Choroid plexus epithelial cell (primary cell): ENCODE data around the gene TMEM132D.

ENCODE experiments used
- DNase-seq: peaks from one replicate; pipeline ENCODE4 v3.0.0-alpha.2; 2010; ENCODE audit warnings: low read depth
- H3K4me3 ChIP-seq: 2 replicates; pipeline ENCODE4 v1.5.1; 2011; ENCODE audit warnings: low read depth, mild to moderate bottlenecking, control low read depth, low read length, moderate library complexity
- CTCF ChIP-seq: conservative IDR thresholded peaks from 2 replicates; pipeline ENCODE4 v1.5.1; 2011; ENCODE audit warnings: low read depth, mild to moderate bottlenecking, control low read depth, inconsistent platforms, low read length, moderate library complexity

Gene TMEM132D

GRCh38 chr12:129096968-129097367 lies 806.9 kb downstream of the TMEM132D start:
- no peak for DNase-seq
- H3K4me3 ChIP-seq, result no peak overlapping the region
- no peak for TF ChIP-seq CTCF

- no peak overlapping the region for H3K4me3 ChIP-seq
- TF ChIP-seq CTCF, result no peak
- DNase-seq, result no peak
These were observed 807.6 kb downstream of the TMEM132D start for GRCh38 chr12:129096184-129096583.

- TF ChIP-seq CTCF, result no peak
- no peak for DNase-seq
- H3K4me3 ChIP-seq, result no peak overlapping the region
These were observed 814.2 kb downstream of the TMEM132D start for GRCh38 chr12:129089576-129089975.

- TF ChIP-seq CTCF, result no peak
- H3K4me3 ChIP-seq, result no peak overlapping the region
- no peak for DNase-seq
These were observed 818.7 kb downstream of the TMEM132D start for GRCh38 chr12:129084875-129085826.

DNA sequence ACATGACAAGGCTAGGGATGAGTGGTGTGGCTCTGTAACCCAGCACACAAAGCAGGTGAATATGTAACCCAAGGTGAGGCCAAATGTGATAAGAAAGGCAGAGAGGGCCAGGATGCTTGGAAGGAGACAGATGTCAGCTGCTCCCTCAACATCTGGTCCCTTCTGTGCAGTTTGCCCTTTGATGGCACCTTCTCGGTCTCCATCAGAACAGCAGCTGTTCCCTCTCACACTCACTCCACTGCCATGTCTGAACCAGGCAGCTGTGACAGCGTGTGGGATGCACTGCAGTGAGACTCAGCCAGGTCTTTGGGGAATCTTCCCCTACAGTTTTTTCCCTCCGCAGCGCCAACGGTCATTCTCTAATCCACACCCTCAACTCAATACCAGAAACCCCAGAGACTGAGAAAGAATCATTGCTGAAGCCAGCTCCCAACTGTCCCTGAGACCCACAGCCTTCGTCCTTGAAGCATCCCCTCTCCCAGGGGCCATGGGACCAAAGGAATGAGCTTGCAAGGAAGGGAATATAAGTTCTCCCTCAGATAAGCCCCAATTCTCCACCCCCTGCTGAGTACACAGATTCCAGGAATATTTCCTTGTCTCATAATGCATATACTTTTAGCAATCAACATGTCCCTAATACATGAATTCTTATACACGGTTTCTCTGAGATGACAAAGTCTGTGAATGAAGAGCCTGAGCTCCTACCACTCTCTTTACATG lies 820.5 kb downstream of the TMEM132D start:
- peak; percentile 1 for DNase-seq
- no peak for TF ChIP-seq CTCF
- H3K4me3 ChIP-seq, result no peak overlapping the region

DNA sequence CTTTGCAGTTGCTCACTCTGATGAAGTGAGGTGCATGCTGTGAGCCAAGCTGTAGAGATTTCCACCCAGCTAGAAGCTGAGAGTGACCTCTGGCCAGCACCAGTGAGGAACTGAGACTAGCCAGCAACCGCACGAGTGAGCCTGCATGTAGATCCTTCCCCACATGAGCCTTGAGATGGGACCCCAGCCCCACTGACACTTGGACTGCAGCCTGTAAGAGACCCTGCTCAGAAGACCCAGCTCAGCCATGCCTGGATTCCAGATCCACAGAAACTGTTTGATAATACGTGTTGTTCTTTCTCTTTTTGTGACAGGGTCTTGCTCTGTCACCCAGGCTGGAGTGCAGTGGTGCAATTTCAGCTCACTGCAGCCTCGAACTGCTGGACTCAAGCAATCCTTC lies 821.4 kb downstream of the TMEM132D start:
- DNase-seq, result no peak
- no peak for TF ChIP-seq CTCF

More for the DNA sequence above, 821.4 kb downstream of the TMEM132D start:
- no peak overlapping the region for H3K4me3 ChIP-seq
